Body of pancreas (tissue), 4 donors: ENCODE measurements around the gene TMEM260.

Experiments
- POLR2A ChIP-seq, 3 donors: fragments of 450-650 bp; IDR thresholded peaks; one replicate each; pipeline ENCODE4 v1.6.1; 2016; ENCODE audit warnings: antibody characterized with exemption in 3 of 3, mild to moderate bottlenecking in 2 of 3
- TF ChIP-seq, protein P1 (sequence below), 7 experiments: fragments of 450-650 bp in 4 of 7; fragments of 200-600 bp in 3 of 7; sonication (generic) in 3 of 7; IDR thresholded peaks; one replicate each; pipeline ENCODE4 v1.5.1; 2016 to 2019; ENCODE audit warnings: antibody characterized with exemption in 7 of 7

DNA sequence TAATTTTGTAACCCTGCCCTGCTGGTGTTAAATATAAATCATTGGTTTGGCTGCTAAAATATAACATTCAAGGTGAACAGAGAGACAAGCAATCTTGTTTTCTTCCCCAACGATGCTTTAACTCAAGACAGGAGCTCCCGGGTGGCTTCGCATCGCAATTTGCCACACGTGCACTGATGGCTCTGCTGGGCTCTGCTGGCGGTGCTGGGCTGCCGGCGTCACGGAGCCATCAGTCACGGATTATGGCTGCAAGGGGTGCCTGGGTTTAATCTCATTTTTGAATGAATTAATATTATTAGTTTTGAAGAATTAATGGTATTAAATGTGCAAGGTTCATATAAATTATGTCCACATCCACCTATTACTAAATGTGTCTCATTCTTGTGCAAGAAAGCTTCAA, 44.9 kb upstream of the TMEM260 start:
- TF ChIP-seq, protein P1, sequence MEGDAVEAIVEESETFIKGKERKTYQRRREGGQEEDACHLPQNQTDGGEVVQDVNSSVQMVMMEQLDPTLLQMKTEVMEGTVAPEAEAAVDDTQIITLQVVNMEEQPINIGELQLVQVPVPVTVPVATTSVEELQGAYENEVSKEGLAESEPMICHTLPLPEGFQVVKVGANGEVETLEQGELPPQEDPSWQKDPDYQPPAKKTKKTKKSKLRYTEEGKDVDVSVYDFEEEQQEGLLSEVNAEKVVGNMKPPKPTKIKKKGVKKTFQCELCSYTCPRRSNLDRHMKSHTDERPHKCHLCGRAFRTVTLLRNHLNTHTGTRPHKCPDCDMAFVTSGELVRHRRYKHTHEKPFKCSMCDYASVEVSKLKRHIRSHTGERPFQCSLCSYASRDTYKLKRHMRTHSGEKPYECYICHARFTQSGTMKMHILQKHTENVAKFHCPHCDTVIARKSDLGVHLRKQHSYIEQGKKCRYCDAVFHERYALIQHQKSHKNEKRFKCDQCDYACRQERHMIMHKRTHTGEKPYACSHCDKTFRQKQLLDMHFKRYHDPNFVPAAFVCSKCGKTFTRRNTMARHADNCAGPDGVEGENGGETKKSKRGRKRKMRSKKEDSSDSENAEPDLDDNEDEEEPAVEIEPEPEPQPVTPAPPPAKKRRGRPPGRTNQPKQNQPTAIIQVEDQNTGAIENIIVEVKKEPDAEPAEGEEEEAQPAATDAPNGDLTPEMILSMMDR (IDR thresholded peaks at IDR 0.05): no peak
- TF ChIP-seq POLR2A (IDR thresholded peaks at IDR 0.05): no peak
